A549 treated with AZD9567 at 1 μM for 4 hours (cell line): ENCODE measurements around the gene LYST. TPM values are rescaled to one million over a fixed set of nuclear protein-coding genes. Genes with fewer than 3 reads are reported as not detected.

ENCODE experiments used
- total RNA-seq: library from RNA; stranded (reverse); fragments of 200-300 nt; extraction: Qiagen RNA extraction; gene quantifications from 5 replicates; pipeline ENCODE4 v1.2.3, GENCODE V29; 2022; ENCODE audit not compliant: insufficient read depth

Gene LYST, protein sequence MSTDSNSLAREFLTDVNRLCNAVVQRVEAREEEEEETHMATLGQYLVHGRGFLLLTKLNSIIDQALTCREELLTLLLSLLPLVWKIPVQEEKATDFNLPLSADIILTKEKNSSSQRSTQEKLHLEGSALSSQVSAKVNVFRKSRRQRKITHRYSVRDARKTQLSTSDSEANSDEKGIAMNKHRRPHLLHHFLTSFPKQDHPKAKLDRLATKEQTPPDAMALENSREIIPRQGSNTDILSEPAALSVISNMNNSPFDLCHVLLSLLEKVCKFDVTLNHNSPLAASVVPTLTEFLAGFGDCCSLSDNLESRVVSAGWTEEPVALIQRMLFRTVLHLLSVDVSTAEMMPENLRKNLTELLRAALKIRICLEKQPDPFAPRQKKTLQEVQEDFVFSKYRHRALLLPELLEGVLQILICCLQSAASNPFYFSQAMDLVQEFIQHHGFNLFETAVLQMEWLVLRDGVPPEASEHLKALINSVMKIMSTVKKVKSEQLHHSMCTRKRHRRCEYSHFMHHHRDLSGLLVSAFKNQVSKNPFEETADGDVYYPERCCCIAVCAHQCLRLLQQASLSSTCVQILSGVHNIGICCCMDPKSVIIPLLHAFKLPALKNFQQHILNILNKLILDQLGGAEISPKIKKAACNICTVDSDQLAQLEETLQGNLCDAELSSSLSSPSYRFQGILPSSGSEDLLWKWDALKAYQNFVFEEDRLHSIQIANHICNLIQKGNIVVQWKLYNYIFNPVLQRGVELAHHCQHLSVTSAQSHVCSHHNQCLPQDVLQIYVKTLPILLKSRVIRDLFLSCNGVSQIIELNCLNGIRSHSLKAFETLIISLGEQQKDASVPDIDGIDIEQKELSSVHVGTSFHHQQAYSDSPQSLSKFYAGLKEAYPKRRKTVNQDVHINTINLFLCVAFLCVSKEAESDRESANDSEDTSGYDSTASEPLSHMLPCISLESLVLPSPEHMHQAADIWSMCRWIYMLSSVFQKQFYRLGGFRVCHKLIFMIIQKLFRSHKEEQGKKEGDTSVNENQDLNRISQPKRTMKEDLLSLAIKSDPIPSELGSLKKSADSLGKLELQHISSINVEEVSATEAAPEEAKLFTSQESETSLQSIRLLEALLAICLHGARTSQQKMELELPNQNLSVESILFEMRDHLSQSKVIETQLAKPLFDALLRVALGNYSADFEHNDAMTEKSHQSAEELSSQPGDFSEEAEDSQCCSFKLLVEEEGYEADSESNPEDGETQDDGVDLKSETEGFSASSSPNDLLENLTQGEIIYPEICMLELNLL (N-terminal part only)
- 3.6 to 5.6 TPM (median 4.4 TPM) in 5 replicates for total RNA-seq

DNA sequence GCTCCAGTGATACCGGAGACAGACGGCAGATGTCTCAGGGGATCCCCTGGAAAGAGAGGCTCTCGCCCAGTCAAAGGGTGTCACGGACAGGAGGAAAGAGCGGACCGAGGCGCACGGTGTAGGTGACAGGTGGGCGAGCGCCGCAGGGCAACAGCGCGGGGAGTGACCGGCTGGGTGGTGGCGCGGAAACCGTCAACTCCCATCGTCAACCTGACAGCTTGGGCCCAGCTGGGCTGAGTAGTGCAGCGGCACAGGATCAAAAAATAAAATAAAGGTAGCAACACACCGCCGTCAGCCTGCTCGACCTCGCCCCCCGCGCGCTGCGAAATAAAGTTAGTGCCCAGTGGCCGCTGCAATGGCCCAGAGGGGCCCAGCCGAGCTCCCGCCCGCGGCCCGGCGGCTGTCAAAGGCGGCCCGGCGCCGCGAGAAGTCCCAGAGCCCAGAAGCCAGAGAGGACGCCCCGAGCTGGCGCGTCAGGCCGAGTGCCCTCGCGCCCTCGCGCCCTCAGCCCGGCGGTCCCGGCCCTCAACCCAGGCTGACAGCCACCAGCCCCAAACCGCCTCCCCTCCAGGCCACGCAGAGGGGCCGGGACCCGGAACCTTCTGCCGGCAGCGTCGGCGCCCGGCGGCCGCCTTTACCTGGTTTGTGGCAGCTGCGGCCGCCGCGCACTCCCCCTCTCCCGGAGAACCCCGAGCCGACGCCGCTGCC, at the start of gene LYST:
LYST (minus strand) TSS at position 702 of the 708 bp plus-strand sequence. CDS start 36,489 bp downstream, outside the sequence.

DNA sequence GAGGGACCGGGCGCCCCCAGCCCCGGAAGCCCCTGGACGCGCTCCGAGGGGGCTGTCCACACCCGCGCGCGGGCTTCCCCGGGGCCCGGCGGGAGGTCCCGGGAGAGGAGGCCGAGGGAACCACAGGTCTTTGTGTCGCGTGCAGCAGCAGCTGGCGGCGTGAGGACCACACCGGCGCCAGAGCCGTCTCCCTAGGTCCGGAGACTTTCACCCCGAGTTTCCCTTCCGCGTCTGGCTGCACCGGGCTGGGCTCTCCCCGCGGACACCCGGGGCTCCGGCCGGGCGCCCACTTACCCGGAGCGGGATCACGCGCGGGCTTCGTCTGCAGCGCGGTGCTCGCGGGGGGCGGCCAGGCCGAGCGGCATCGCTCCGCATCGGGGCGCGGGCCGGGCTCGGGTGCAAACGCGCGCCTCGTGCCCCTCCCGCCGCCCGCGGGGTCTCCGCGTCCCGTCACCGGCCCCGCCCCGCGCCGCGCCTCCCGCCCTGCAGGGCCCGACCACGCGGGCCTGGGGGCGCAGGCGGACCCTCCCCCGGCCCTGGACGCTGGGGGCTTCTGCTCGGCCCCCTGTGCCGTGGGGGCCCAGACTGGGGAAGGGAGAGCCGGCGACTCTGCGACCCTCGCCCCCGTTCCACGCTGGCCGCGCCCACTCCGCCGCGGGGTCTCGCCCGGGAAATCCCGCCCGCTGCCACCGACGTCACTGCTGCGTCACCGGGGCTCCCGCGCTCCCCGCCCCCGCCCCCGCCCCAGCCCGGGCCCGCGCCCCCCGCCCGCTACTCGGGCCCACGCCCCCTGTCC, 217.1 kb downstream of the LYST start, which contains the start of gene GNG4:
GNG4 (minus strand) TSS at position 417 of the 796 bp plus-strand sequence. CDS start 65,946 bp downstream, outside the sequence.

Other genes starting within 250 kb of the LYST start
- gene GNG4, start 217.1 kb downstream of the LYST start, total RNA-seq, result 12.0 to 19.4 TPM (median 13.2 TPM) in 5 replicates
- gene NID1, start 198.2 kb upstream of the LYST start, total RNA-seq, result 4.6 to 8.1 TPM (median 6.8 TPM) in 5 replicates